A673 (cell line): ENCODE results near the gene HDAC10. TPM values are rescaled to one million over a fixed set of nuclear protein-coding genes. Genes with fewer than 3 reads are reported as not detected.
A peak's percentile ranks its signal among the peaks of the same experiment; 100 is the strongest.

Experiments used
- BruUV-seq: library from RNA; stranded (reverse); fragments of 400-500 nt; replicated peaks from 2 replicates; lab custom pipeline; 2021; lab: Mats Ljungman, UMichigan
- CTCF ChIA-PET: fragments of 300-600 bp; sonication (Branson Sonifier 250); formaldehyde crosslinking; loops from one replicate; lab custom pipeline; 2022; ENCODE audit warnings: antibody characterized with exemption; lab: Charles Lee
- POLR2A ChIA-PET: fragments of 300-600 bp; sonication (Branson Sonifier 250); formaldehyde crosslinking; loops from one replicate; lab custom pipeline; 2022; ENCODE audit warnings: antibody characterized with exemption; ENCODE audit not compliant: low non-redundant PET; lab: Charles Lee
- DNase-seq: peaks from one replicate; pipeline ENCODE4 v3.0.0-alpha.2; 2015; ENCODE audit warnings: low spot score
- H3K27ac ChIP-seq: fragments of 200-600 bp; sonication (generic); 2 replicates; pipeline ENCODE4 v1.5.1; 2016; ENCODE audit warnings: mixed run types, low read depth, mild to moderate bottlenecking, mixed read lengths, antibody characterized with exemption, low read length; ENCODE audit not compliant: poor library complexity, severe bottlenecking
- H3K27me3 ChIP-seq: fragments of 200-600 bp; sonication (generic); replicated peaks from 2 replicates; pipeline ENCODE4 v1.6.1; 2017; ENCODE audit warnings: mixed run types, low read depth, mild to moderate bottlenecking, mixed read lengths, antibody characterized with exemption, low read length; ENCODE audit not compliant: insufficient read depth, poor library complexity
- H3K36me3 ChIP-seq: fragments of 200-600 bp; sonication (generic); 2 replicates; pipeline ENCODE4 v1.6.1; 2016; ENCODE audit warnings: mixed run types, mild to moderate bottlenecking, mixed read lengths, antibody characterized with exemption, low read length; ENCODE audit not compliant: insufficient read depth, poor library complexity, severe bottlenecking
- H3K4me1 ChIP-seq: fragments of 200-600 bp; sonication (generic); 2 replicates; pipeline ENCODE4 v1.6.1; 2017; ENCODE audit warnings: mixed run types, mild to moderate bottlenecking, mixed read lengths, antibody characterized with exemption, low read length; ENCODE audit not compliant: insufficient read depth, poor library complexity, severe bottlenecking
- H3K4me3 ChIP-seq: fragments of 200-600 bp; sonication (generic); 2 replicates; pipeline ENCODE4 v1.5.1; 2016; ENCODE audit warnings: low read depth, mixed run types, mild to moderate bottlenecking, mixed read lengths, low read length; ENCODE audit not compliant: poor library complexity, severe bottlenecking
- H3K9me3 ChIP-seq: fragments of 200-600 bp; sonication (generic); 2 replicates; pipeline ENCODE4 v1.6.1; 2016; ENCODE audit warnings: mixed run types, low read depth, mild to moderate bottlenecking, mixed read lengths, antibody characterized with exemption, low read length; ENCODE audit not compliant: poor library complexity, severe bottlenecking
- CTCF ChIP-seq: fragments of 300-800, 200-600 bp; sonication (generic); conservative IDR thresholded peaks from 2 replicates; pipeline ENCODE4 v1.5.1; 2017; ENCODE audit warnings: low read depth, mild to moderate bottlenecking, antibody characterized with exemption, low read length, moderate library complexity, mixed read lengths
- EZH2 ChIP-seq: fragments of 200-600 bp; sonication (generic); IDR thresholded peaks from 2 replicates; pipeline ENCODE4 v1.6.1; 2017; ENCODE audit warnings: borderline replicate concordance, low read depth, mild to moderate bottlenecking, mixed read lengths, antibody characterized with exemption, low read length; ENCODE audit not compliant: poor library complexity, severe bottlenecking
- intact Hi-C: fragments of 100-400 bp; cut with micrococcal nuclease; formaldehyde crosslinking; loops from one replicate; pipeline ENCODE4 v1.10.0; 2022; ENCODE audit not compliant: unreplicated experiment
- total RNA-seq: library from RNA; stranded (reverse); gene quantifications from 2 replicates; pipeline ENCODE4 v1.2.3, GENCODE V29; 2021

The HDAC10 gene
- total RNA-seq, 1 experiment from 2014 or later = 38.6 TPM

DNA sequence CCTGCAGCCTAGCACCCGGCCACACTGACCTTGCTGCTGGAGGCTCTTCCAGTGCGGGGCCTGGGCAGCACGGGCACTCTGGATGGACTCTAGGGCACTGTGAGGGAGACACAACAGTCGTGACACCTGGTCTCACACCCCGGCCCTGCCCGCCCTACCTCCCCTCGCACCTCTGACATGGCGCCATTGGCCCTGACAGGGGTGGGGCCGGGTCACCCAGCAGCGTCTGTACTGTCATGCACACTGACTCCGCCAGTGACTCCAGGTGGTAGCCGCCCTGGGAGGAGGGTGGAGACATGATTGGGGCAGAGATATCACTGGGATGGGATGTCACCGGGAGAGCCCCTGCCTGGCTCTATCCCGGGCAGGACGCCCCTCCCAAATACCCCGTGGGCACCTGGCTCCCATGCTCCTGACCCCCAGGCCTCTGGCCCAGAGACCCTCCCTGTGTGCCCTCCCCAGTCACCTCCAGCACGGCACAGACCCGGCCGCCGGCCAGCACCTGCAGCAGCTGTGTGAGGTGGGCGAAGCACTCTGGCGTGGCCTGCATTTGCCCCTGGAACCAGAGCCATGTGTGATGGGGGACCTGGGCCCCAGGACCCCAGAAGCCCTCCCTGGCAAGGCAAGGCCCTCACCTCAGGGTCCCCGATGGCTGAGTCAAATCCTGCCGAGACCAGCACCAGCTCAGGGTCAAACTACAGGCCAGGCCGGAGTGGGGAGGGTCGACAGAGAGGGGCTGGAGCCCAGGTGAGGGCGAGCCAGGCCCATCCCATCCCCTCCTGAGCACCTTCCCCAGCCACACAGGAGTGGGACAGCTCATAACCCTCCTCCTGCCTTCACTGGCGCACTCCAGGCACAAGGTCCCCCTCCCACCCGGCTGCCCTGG is 2.6 kb downstream of the HDAC10 start:
- Histone ChIP-seq H3K27me3 (no peaks in the 10 kb centered on the region), H3K36me3 (peaks cover 19% of the 10 kb centered on the region), H3K4me3 (no peak overlapping the region), H3K4me1 (peaks cover 7% of the 10 kb centered on the region), H3K27ac (peak overlapping the region; percentile 5), H3K9me3 (no peaks in the 10 kb centered on the region)
- no TSS peak for BruUV-seq
- no peak for DNase-seq
- TF ChIP-seq EZH2 (no peak), CTCF (no peak)
- intact Hi-C loops = no loop called here
- ChIA-PET CTCF (interaction anchor here (0.6 kb wide), 1 partner anchor 291 kb away, joined by 6 read pairs; no protein-coding TSS in a partner anchor), POLR2A (no interaction called here)

DNA sequence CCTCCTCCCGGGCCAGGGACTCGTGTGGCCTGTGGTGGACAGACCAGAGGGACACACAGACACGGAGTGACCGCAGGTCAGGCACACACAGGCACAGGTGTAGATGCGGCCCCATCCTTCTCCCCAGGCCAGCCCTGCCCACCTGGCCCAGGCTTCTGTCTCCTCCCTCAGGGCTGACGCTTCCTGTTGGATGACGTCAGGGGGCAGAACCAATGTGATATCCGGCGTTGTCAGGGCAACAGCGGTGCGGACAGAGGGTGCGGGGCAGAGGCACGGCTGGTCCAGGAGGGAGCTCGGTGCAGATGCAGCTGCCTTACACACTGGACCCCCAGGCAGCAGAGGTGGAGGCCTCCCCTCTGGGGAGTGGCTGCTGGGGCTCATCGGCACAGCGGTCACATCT is 3.3 kb downstream of the HDAC10 start:
- Histone ChIP-seq H3K4me1 (peaks cover 7% of the 10 kb centered on the region), H3K9me3 (no peaks in the 10 kb centered on the region), H3K36me3 (peaks cover 19% of the 10 kb centered on the region), H3K4me3 (no peak overlapping the region), H3K27ac (peak overlapping the region; percentile 5), H3K27me3 (no peaks in the 10 kb centered on the region)
- no TSS peak for BruUV-seq
- peak; percentile 76 for DNase-seq
- ChIA-PET CTCF (interaction anchor here (0.6 kb wide), 1 partner anchor 292 kb away, joined by 6 read pairs; no protein-coding TSS in a partner anchor), POLR2A (no interaction called here)
- intact Hi-C loops = no loop called here
- TF ChIP-seq CTCF (no peak), EZH2 (no peak)

DNA sequence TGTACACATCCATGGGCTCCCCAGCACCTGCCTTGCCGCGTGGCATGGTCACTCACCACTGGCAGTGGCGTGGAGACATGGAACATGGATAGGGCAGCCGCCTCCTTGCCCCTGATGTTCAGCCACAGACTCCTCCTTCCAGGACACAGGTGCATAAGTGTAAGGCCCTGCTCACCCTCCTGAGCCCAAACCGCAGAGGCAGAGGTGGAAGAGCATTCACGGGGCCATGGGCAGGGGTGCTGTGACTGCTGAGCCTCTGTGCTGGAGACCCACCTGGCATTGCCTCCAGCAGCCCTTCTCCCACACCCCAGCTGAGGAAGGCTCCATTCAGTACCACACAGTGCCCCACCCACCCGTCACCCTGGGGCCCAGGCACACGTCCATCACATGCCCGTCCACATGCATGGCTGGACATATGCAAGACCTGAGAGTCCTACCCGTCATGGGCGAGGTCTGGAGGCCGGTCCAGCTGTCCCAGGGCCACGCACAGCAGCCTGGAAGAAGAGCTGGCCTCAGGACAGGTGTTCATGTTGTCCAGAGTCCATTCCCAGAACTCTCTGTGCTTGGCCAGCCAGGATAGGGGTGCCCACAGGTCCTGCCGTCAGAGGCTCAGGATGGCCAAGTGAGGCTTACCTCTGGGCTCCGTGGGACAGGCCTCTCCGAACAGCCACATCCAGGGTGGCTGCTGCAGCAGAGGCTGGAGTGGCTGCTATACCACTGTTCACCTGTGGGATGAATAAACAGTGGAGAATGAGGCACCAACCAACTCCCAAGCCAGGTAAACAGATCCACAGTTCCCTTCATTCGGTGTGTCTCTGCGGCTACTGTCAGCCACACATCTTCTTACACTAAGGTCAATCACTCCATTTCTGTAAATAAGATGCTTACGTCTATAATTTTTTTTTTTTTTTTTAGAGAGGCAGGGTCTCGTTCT is 4.6 kb downstream of the HDAC10 start:
- no TSS peak for BruUV-seq
- TF ChIP-seq EZH2 (no peak), CTCF (no peak)
- Histone ChIP-seq H3K36me3 (peaks cover 19% of the 10 kb centered on the region), H3K4me3 (peak overlapping the region; percentile 98), H3K9me3 (no peaks in the 10 kb centered on the region), H3K4me1 (peaks cover 5% of the 10 kb centered on the region), H3K27me3 (no peaks in the 10 kb centered on the region), H3K27ac (no peak overlapping the region)
- DNase-seq = no peak
- ChIA-PET CTCF (interaction anchor here (0.6 kb wide), 1 partner anchor 390 kb away, joined by 4 read pairs; no protein-coding TSS in a partner anchor), POLR2A (no interaction called here)
- intact Hi-C loops = no loop called here
